ACC112 (cell line): ENCODE results near the gene TRAM2.

Experiments used
- H2AFZ ChIP-seq: fragments of 200-600 bp; sonication (generic); one replicate; pipeline ENCODE4 v1.6.0; 2017; ENCODE audit warnings: antibody characterized with exemption, low read length; ENCODE audit not compliant: unreplicated experiment
- H3K27ac ChIP-seq: fragments of 200-600 bp; sonication (generic); 2 replicates; pipeline ENCODE4 v1.5.1; 2014; ENCODE audit warnings: low read depth, mild to moderate bottlenecking, antibody characterized with exemption, low read length, moderate library complexity
- H3K27me3 ChIP-seq: fragments of 200-600 bp; sonication (generic); 2 replicates; pipeline ENCODE4 v1.6.1; 2014; ENCODE audit warnings: mild to moderate bottlenecking, antibody characterized with exemption, low read length, moderate library complexity, mixed read lengths; ENCODE audit not compliant: insufficient read depth
- H3K36me3 ChIP-seq: fragments of 200-600 bp; sonication (generic); 2 replicates; pipeline ENCODE4 v1.6.1; 2016; ENCODE audit warnings: mild to moderate bottlenecking, antibody characterized with exemption, low read length, moderate library complexity, mixed read lengths; ENCODE audit not compliant: insufficient read depth
- H3K4me1 ChIP-seq: fragments of 200-600 bp; sonication (generic); one replicate; pipeline ENCODE4 v1.6.1; 2016; ENCODE audit warnings: low read length, mixed read lengths; ENCODE audit not compliant: insufficient read depth, unreplicated experiment, control insufficient read depth
- H3K4me3 ChIP-seq: fragments of 200-600 bp; sonication (generic); 2 replicates; pipeline ENCODE4 v1.5.1; 2014; ENCODE audit warnings: mild to moderate bottlenecking, low read depth, low read length
- H3K79me2 ChIP-seq: fragments of 200-600 bp; sonication (generic); one replicate; pipeline ENCODE4 v1.6.0; 2016; ENCODE audit warnings: low read length; ENCODE audit not compliant: control insufficient read depth, unreplicated experiment, insufficient read depth

Gene TRAM2

DNA sequence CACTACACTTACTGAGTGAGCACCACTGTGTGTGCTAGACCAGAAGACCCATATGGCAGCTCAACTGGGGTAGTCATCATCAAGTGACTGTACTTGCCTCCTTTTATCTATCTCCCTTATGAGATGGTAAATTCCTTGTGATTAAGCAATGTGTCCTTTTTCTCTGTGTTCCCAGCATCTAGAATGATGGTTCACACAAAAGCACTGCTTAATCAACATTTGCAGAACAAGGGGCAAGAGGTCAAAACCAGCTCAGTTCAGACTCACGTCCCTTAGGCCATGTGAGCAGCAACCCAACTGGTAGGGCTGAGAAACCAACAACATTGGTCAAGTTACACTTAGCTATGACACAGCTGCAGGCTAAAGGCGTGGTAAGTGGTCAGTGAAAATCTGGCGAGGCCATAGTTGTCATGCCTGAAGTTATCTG lies 10.0 kb downstream of the TRAM2 start:
- H3K79me2 ChIP-seq: peaks cover 98% of the 10 kb centered on the region
- peaks cover 96% of the 10 kb centered on the region for H3K4me1 ChIP-seq
- H2AFZ ChIP-seq: no peak overlapping the region
- peak overlapping the region; percentile 43; the same call in 1 of the 2 replicates for H3K4me3 ChIP-seq
- no peaks in the 10 kb centered on the region for H3K27me3 ChIP-seq
- H3K27ac ChIP-seq: peak overlapping the region; percentile 100
- H3K36me3 ChIP-seq: peaks cover 28% of the 10 kb centered on the region

DNA sequence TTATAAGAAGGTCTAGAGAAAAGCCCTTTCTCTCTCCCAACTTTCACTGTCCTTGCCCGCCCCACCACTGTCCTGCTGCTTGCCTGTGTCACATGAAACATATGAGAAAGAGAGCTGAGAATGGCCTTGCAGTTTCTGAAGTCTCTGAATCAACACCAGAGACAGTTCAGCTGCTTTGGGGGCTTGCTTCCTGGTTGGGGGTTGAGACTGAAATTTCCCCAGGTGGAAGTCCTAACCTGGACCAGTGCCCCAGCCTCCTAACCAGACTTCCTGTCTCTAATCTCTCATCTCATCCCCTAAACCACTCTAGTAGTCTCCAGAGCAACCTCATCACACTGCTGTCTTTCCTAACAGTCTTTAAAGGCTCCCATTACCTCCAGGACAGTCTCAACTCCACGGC lies 10.7 kb downstream of the TRAM2 start:
- Histone ChIP-seq H3K4me3 (peak overlapping the region; percentile 4; the same call in 1 of the 2 replicates), H3K4me1 (peaks cover 95% of the 10 kb centered on the region), H3K79me2 (peaks cover 97% of the 10 kb centered on the region), H3K27me3 (no peaks in the 10 kb centered on the region), H3K36me3 (peaks cover 24% of the 10 kb centered on the region), H2AFZ (no peak overlapping the region), H3K27ac (peak overlapping the region; percentile 100)

DNA sequence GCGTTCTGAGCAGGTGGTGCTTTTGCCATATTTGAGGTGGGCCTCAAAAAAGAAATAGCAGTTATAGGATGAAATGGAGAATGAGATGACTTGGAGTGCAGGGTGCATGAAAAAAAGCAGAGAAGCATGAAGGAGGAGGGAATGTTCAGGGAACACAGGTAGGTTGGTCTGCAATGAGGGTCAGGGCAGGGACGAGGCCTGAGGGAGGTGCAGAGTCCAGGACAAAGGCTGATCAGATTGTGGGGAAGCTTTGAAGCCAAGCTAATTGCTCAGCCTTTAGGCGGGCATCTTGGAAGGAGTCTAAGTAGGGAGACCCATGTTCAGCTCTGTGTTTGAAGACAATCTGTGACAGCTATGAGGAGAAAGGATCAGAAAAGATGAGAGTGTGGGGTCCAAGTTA lies 12.0 kb downstream of the TRAM2 start:
- Histone ChIP-seq H3K79me2 (peaks cover 97% of the 10 kb centered on the region), H3K36me3 (peaks cover 24% of the 10 kb centered on the region), H3K4me1 (peaks cover 95% of the 10 kb centered on the region), H3K4me3 (no peak overlapping the region), H3K27me3 (no peaks in the 10 kb centered on the region), H3K27ac (peak overlapping the region; percentile 100), H2AFZ (no peak overlapping the region)

DNA sequence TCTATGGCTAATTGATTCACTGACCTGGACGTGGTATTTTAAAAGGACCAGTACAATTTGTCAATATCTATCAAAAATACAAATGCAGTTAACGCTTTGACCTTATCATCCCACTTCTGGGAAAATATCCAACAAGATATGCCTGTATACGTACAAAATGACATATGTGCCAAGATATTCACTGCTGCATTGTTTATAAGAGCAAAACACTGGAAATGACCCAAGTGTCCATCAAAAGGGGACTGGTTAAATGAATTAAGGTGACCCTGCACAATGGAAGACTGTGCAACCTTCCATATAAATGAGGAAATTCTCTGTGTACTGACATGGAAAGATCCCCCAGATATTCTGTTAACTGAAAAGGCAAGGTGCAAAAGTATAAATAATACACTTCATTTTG lies 13.9 kb downstream of the TRAM2 start:
- no peaks in the 10 kb centered on the region for H3K27me3 ChIP-seq
- H3K79me2 ChIP-seq: peaks cover 97% of the 10 kb centered on the region
- H3K4me1 ChIP-seq: peaks cover 95% of the 10 kb centered on the region
- no peak overlapping the region for H2AFZ ChIP-seq
- H3K36me3 ChIP-seq: peaks cover 30% of the 10 kb centered on the region
- H3K4me3 ChIP-seq: no peak overlapping the region
- H3K27ac ChIP-seq: peak overlapping the region; percentile 100

DNA sequence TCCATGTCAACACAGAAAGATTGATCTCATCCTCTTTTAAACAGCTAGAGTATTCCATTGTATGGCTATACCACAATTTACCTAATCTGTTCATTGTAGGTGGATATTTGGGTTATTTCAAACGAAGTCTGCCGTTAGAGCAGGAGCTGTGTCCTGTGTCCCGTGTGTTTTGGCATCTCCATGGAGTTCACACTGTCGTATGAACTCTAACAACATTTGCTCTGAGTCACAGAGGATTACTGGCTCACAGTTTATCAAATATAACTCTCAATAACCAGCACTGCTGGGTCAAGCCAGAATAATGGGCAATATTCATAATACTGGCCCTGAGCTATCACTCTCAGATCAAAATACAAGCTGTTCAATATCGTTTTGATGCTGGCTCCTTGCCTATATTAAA lies 16.4 kb downstream of the TRAM2 start:
- H3K27me3 ChIP-seq: no peaks in the 10 kb centered on the region
- peak overlapping the region; percentile 80 for H3K27ac ChIP-seq
- peaks cover 99% of the 10 kb centered on the region for H3K79me2 ChIP-seq
- peaks cover 24% of the 10 kb centered on the region for H3K36me3 ChIP-seq
- no peak overlapping the region for H3K4me3 ChIP-seq
- no peak overlapping the region for H2AFZ ChIP-seq
- peaks cover 92% of the 10 kb centered on the region for H3K4me1 ChIP-seq

DNA sequence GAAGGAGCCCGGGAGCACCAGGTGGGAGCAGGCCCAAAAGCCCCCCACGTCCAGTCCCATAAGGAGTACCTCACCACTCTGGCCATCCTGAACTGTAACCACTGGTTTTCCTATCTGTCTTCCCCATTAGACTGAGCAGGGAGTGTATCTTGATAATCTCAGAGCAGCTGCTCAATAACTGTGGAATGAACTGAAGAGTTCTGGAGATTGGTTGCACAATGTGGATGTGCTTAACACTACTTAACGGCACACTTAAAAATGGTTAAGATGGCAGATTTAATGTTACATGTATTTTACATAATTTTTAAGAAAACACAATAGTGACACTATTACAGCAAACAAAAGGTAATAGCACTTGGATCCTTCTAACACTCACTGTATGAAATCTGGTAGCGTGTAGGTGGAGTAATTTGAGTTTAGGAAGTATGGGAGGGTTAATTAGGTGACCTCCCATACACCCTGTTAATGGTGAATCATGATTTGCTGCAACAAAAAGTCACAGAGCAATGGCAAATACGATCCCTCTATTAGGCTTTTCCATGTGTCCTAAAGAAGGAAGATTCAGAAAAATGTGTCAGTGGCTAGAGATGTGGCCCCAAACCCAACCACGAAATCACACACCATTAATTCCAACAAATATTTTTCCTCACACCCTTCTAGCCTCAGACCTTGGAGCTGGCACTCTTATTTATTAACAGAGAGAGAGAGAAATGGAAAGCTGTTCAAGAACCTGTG lies 18.4 kb downstream of the TRAM2 start:
- Histone ChIP-seq H3K27ac (peak overlapping the region; percentile 80), H3K27me3 (no peaks in the 10 kb centered on the region), H3K4me3 (peak overlapping the region; percentile 32; the same call in 1 of the 2 replicates), H3K79me2 (peaks cover 99% of the 10 kb centered on the region), H2AFZ (no peak overlapping the region), H3K4me1 (peaks cover 91% of the 10 kb centered on the region), H3K36me3 (peaks cover 21% of the 10 kb centered on the region)

DNA sequence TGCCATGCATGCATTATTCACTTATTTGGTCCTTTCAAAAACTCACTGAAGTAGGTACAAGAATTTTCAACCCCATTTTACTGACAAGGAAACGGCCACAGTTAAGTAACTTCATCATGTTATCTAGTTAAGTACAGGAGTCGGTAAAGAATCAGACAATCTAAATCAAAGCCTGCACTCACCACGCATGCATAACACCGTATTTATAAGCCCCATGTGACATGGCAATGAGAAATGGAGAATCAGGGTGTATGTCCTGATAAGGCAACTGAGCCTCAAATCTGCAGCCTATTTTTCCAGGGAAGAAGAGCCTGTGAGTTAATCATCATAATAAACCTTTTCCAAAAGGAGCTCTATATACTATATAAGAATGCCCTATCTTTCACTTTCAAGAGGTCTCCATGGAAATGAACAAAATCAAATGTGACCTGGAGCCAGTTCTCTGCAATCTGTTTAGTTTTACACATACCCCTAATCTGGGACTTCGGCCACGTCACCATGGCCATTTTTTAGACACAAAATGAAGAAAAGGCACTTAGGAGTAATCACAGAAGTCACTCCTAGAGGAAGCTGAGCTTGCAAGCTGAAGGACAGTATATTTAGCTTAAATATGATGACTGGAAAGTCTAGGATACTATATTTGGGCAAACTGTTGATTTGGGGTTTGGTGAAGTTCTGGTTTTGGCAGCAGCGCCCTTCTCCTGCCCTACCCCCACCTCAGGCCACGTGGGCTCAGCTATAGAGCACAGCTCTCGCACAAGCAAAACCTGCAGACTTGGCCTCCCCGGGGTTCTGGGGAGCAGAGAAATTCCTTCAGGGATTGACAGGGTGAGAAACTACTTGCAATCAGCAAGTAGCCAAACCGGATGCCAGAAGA lies 19.2 kb downstream of the TRAM2 start:
- Histone ChIP-seq H3K79me2 (peaks cover 99% of the 10 kb centered on the region), H3K27ac (peak overlapping the region; percentile 80), H2AFZ (no peak overlapping the region), H3K4me3 (peak overlapping the region; percentile 32; the same call in 1 of the 2 replicates), H3K4me1 (peaks cover 91% of the 10 kb centered on the region), H3K36me3 (peaks cover 21% of the 10 kb centered on the region), H3K27me3 (no peaks in the 10 kb centered on the region)

DNA sequence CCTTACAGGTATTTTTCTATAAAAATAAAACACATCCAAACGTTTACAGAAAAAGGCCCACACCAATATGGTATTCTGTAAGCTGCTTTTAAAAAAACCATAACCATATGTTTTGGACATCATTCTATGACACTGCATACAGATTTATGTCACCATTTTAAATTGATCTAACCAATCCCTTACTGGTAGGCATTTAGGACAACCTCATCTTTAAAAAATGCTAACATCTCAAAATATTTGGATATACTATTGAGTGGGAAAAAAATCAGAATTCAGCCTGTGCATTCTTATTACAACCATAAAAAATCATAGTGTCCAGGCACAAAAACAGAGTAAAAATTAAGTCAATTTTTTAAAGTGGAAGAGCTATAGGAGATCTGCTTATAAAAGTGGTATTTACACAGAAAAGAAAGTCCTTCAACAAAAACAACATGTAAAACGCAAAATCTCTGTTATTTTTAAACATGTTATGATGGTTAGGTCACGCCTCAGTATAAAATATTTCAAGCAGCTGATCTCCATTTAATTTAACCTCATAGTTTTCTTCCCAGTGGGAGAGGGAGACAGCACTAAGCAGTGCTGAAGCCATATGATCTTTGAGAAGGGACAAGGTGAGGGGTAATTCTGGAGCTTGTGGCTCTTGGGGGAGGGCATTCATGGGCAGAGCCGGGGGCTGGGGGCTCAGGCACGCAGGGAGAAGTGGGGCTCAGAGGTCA lies 21.2 kb downstream of the TRAM2 start:
- Histone ChIP-seq H3K36me3 (peaks cover 21% of the 10 kb centered on the region), H3K27me3 (no peaks in the 10 kb centered on the region), H2AFZ (no peak overlapping the region), H3K79me2 (peaks cover 100% of the 10 kb centered on the region), H3K4me1 (peaks cover 92% of the 10 kb centered on the region), H3K4me3 (no peak overlapping the region), H3K27ac (peak overlapping the region; percentile 96)

DNA sequence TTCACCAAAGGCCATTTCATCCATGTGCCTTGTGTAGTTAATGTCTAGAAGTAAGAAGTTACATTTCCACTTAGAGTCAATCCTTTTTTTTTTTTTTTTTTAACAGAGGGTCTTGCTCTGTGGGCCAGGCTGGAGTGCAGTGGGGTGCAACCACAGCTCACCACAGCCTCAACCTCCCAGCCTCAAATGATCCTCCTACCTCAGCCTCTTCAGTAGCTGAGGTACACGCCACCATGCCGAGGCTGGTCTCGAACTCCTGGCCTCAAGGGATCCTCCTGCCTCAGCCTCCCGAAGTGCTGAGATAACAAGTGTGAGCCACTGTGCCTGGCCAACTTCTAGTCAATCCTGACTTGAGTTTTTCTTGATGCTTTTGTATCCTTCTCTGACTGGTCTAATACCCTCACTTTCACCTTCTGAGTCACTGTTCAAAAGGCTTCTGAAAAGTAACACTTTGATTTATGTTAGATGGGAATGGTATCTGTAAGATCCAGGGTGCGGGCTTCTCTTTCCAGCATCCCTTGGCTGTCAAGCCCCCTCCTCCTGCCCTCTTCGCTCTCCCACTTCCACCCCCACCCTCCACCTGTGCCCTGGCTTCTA lies 22.1 kb downstream of the TRAM2 start:
- H3K4me1 ChIP-seq: peaks cover 92% of the 10 kb centered on the region
- H3K36me3 ChIP-seq: peaks cover 21% of the 10 kb centered on the region
- H3K4me3 ChIP-seq: no peak overlapping the region
- H3K27me3 ChIP-seq: no peaks in the 10 kb centered on the region
- H3K79me2 ChIP-seq: peaks cover 99% of the 10 kb centered on the region
- peak overlapping the region; percentile 96 for H3K27ac ChIP-seq
- H2AFZ ChIP-seq: no peak overlapping the region

DNA sequence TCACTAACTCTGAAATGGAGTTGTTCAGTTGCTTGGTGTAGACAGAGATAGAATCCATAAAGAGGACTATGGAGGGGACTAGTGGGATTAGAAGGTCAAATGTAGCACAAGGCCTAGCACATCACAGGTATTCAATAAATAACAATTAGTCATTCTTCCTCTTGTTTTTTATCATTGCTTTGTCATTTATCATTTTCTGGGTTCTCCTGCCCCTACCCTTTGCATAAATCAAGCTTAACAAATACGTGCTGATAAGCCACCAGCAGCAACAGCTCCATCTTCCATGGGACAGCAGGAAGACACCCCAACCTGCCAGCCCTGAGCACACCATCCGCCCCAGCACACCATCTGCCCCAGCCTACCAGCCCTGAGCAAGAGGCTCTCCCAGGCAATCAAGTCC lies 23.1 kb downstream of the TRAM2 start:
- H3K27ac ChIP-seq: peak overlapping the region; percentile 96
- no peak overlapping the region for H3K4me3 ChIP-seq
- no peaks in the 10 kb centered on the region for H3K27me3 ChIP-seq
- H3K36me3 ChIP-seq: peaks cover 19% of the 10 kb centered on the region; the same call in 1 of the 2 replicates
- peaks cover 99% of the 10 kb centered on the region for H3K79me2 ChIP-seq
- peaks cover 92% of the 10 kb centered on the region for H3K4me1 ChIP-seq
- no peak overlapping the region for H2AFZ ChIP-seq
